ENCODE measurements around the gene LMO7. TPM values are rescaled to one million over a fixed set of nuclear protein-coding genes. Genes with fewer than 3 reads are reported as not detected.
"Not testable (repeated sequence)": the region's sequence is repeated elsewhere in the genome, so short reads cannot be mapped to it uniquely, and the experiment has no call there.

Gene LMO7
- total and polyA plus RNA-seq, 8 donors = 14.7 to 50.4 (median 29.1) TPM

DNA sequence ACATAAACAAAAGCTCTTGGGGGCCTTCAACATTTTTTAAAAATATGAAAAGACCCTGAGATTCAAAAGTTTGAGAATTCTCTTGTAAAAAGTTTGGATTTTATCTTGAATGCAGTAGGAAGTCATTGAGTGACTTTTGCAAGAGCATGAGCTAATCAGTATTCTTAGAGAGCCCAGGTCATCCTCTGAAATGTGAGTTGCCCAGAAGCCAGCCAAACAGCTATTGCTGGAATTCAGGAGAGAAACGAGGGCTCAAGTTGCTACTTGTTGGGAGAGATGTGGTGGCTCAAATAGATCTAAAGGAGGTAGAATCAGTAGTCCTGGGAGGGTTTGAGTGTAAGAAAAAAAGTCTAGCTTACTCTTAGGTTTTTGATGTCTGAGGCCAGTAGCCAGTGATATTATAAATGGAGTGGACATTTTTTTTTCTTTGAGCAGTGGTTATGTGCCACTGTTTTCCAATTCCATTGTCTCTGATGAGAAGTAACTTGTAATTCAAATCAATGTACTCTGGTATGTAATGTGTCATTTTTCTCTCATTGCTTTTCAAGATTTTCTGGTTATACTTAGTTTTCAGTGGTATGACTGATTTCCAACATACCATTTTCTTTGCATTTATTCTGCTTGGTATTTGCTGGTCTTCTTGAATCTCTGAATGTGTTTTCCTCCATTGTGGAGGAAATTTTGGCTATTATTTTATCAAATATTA is 30.7 kb downstream of the LMO7 start:
- ATAC-seq (no peak), DNase-seq (no peak)
- TF ChIP-seq, protein P1, sequence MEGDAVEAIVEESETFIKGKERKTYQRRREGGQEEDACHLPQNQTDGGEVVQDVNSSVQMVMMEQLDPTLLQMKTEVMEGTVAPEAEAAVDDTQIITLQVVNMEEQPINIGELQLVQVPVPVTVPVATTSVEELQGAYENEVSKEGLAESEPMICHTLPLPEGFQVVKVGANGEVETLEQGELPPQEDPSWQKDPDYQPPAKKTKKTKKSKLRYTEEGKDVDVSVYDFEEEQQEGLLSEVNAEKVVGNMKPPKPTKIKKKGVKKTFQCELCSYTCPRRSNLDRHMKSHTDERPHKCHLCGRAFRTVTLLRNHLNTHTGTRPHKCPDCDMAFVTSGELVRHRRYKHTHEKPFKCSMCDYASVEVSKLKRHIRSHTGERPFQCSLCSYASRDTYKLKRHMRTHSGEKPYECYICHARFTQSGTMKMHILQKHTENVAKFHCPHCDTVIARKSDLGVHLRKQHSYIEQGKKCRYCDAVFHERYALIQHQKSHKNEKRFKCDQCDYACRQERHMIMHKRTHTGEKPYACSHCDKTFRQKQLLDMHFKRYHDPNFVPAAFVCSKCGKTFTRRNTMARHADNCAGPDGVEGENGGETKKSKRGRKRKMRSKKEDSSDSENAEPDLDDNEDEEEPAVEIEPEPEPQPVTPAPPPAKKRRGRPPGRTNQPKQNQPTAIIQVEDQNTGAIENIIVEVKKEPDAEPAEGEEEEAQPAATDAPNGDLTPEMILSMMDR (IDR thresholded peaks at IDR 0.05) = no peak

DNA sequence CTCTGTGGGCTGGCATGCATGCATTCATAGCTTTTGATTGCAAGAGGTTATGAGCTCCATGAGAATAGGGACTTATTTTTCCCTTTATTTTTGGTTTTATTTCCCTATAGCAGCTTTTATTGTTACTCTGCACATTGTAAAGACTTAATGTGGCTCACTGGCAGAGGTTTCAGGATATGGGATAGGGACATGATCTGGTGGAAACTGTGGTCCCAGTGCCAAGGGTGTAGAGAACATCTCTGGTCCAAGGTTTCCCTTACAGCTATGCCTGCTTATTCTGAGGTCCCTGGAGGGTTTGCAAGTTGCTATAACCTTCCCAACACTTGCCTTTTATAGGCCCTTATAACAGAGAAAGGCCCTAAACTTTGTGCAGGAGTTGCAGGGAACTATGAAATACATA is 33.6 kb downstream of the LMO7 start:
- Histone ChIP-seq H3K36me3 (no peaks in the 10 kb centered on the region), H3K27ac (no peak overlapping the region), H3K27me3 (peaks cover 0 to 3% (median 0%) of the 10 kb centered on the region in 4 donors), H3K4me3 (no peak overlapping the region), H3K9me3 (no peaks in the 10 kb centered on the region), H3K4me1 (peaks cover 0 to 2% (median 0%) of the 10 kb centered on the region in 3 donors)
- DNase-seq = no peak
- TF ChIP-seq, protein P1 (IDR thresholded peaks at IDR 0.05) = no peak
- ATAC-seq = no peak
- no peak for FAIRE-seq
- intact Hi-C loops (cut with DNase I) = no loop called here

More for the DNA sequence above, 30.7 kb downstream of the LMO7 start:
- H3K9me3 ChIP-seq = no peaks in the 10 kb centered on the region
- no peaks in the 10 kb centered on the region for H3K27me3 ChIP-seq
- intact Hi-C loops (cut with DNase I) = no loop called here
- H3K4me3 ChIP-seq = no peak overlapping the region
- H3K36me3 ChIP-seq = no peaks in the 10 kb centered on the region
- H3K4me1 ChIP-seq = peaks cover 0 to 13% (median 13%) of the 10 kb centered on the region in 3 donors
- WGBS, 2 donors = 56 to 71% methylated on average over 1 of the region's 1 CpG
- no peak overlapping the region for H3K27ac ChIP-seq
- FAIRE-seq = no peak

DNA sequence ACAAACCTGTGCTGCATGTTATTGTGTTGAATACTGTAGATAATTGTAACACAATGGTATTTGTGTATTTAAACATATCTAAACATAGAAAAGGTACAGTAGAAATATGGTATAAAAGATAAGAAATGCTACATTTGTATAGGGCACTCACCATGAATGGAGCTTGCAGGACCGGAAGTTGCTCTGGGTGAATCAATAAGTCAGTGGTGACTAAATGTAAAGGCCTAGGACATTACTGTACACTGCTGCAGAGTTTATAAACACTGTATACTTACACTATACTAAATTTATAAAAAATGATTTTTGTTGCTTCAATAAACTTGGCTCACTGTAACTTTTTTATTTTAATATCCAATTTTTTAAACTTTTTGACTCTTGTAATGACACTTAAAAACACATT is 34.4 kb downstream of the LMO7 start:
- no peak overlapping the region for H3K27ac ChIP-seq
- peaks cover 0 to 3% (median 0%) of the 10 kb centered on the region in 3 donors for H3K4me1 ChIP-seq
- ATAC-seq (no peak), FAIRE-seq (no peak), DNase-seq (no peak)
- intact Hi-C loops (cut with DNase I) = no loop called here
- no peaks in the 10 kb centered on the region for H3K36me3 ChIP-seq
- no peak overlapping the region for H3K4me3 ChIP-seq
- H3K27me3 ChIP-seq = peaks cover 0 to 3% (median 0%) of the 10 kb centered on the region in 4 donors
- WGBS, 2 donors = 88 to 96% methylated on average over 1 of the region's 1 CpG
- H3K9me3 ChIP-seq = no peaks in the 10 kb centered on the region
- TF ChIP-seq, protein P1 (IDR thresholded peaks at IDR 0.05) = no peak

DNA sequence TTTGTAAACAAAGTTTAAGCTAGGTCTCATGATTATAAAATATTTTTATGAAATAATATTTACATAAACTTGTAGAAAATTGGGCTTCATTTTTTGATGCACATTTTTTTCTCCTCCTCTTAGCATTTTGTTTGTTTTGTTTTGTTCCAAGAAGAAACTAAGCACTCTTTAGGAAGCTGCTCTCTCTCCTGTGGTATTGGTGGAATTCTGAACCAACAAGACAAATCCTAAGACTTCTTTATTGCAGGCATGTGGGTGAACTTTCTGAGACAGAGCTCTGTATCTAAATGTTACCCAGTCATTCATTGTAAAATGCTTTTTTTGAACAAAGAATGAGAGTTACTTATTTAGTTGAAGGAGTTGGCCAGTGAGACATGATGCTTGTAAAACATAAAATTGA is 39.3 kb downstream of the LMO7 start:
- FAIRE-seq = no peak
- intact Hi-C loops (cut with DNase I) = no loop called here
- ATAC-seq = no peak
- Histone ChIP-seq H3K27ac (no peak overlapping the region), H3K4me3 (no peak overlapping the region), H3K27me3 (peaks cover 0 to 3% (median 0%) of the 10 kb centered on the region in 4 donors), H3K9me3 (no peaks in the 10 kb centered on the region), H3K36me3 (no peaks in the 10 kb centered on the region), H3K4me1 (peaks cover 0 to 3% (median 0%) of the 10 kb centered on the region in 3 donors)
- DNase-seq = no peak
- TF ChIP-seq, protein P1 (IDR thresholded peaks at IDR 0.05) = no peak

DNA sequence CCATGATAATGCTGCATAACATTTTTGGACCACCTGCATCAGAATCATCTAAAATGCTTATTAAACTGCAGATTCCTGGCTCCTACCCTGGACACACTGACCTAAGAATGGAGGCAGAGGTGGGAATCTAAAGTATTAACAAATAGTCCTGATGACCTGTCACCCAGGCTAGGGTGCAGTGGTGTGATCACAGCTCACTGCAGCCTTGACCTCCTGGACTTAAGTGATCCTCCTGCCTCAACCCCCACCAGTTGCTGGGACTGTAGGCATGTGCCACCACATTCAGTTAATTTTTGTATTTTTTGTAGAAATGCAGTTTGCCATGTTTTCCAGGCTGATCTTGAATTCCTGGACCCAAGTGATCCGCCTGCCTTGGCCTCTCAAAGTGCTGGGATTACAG is 43.3 kb downstream of the LMO7 start:
- no peak for ATAC-seq
- Histone ChIP-seq H3K9me3 (no peaks in the 10 kb centered on the region), H3K27ac (no peak overlapping the region), H3K36me3 (no peaks in the 10 kb centered on the region), H3K27me3 (peaks cover 0 to 2% (median 0%) of the 10 kb centered on the region in 4 donors), H3K4me1 (peaks cover 0 to 3% (median 0%) of the 10 kb centered on the region in 3 donors), H3K4me3 (no peak overlapping the region)
- WGBS, 2 donors = 96 to 100% methylated on average over 1 of the region's 1 CpG
- TF ChIP-seq, protein P1 (IDR thresholded peaks at IDR 0.05) = no peak
- intact Hi-C loops (cut with DNase I) = no loop called here
- FAIRE-seq = no peak
- DNase-seq = no peak

DNA sequence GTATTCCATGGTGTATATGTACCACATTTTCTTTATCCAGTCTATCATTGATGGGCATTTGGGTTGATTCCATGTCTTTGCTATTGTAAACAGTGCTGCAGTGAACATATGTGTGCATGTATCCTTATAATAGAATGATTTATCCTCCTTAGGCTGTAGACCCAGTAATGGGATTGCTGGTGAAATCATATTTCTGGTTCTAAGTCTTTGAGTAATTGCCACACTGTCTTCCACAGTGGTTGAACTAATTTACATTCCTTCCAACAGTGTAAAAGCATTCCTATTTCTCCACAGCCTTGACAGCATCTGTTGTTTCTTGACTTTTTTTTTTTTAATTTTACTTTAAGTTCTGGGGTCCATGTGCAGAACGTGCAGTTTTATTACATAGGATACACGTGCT is 44.1 kb downstream of the LMO7 start:
- 90 to 91% methylated on average over 2 of the region's 2 CpGs for WGBS, 2 donors
- H3K27me3 ChIP-seq; intact Hi-C loops (cut with DNase I); H3K4me3 ChIP-seq; DNase-seq; H3K27ac ChIP-seq; H3K9me3 ChIP-seq; H3K36me3 ChIP-seq; ATAC-seq; FAIRE-seq; H3K4me1 ChIP-seq: not testable (repeated sequence)

Measured in pancreas (tissue), 10 donors.